ENCODE results near the gene WNK3.

WNK3 gene

GRCh38 chrX:54246866-54247265 lies 111.0 kb downstream of the WNK3 start:
- Histone ChIP-seq H3K9me3 (ENCODE audit: control insufficient read depth, insufficient read depth, low read depth, low read length) (no peaks in the 10 kb centered on the region; the same call in 1 of the 2 replicates), H3K4me1 (ENCODE audit: control insufficient read depth, insufficient read depth, low read length) (no peaks in the 10 kb centered on the region), H3K36me3 (ENCODE audit: control insufficient read depth, insufficient read depth, low read length) (peaks cover 18% of the 10 kb centered on the region), H3K9ac (ENCODE audit: low read length) (no peak overlapping the region), H3K27me3 (ENCODE audit: control insufficient read depth, insufficient read depth, low read length) (no peaks in the 10 kb centered on the region), H3K27ac (ENCODE audit: low read depth, low read length) (no peak overlapping the region), H3K4me3 (ENCODE audit: low read depth, low read length) (no peak overlapping the region)

GRCh38 chrX:54238588-54238987 lies 119.3 kb downstream of the WNK3 start:
- peaks cover 23% of the 10 kb centered on the region for H3K36me3 ChIP-seq (ENCODE audit: control insufficient read depth, insufficient read depth, low read length)
- H3K27me3 ChIP-seq (ENCODE audit: control insufficient read depth, insufficient read depth, low read length) = no peaks in the 10 kb centered on the region
- H3K9me3 ChIP-seq (ENCODE audit: control insufficient read depth, insufficient read depth, low read depth, low read length) = peaks cover 7% of the 10 kb centered on the region; the same call in 1 of the 2 replicates
- H3K4me1 ChIP-seq (ENCODE audit: control insufficient read depth, insufficient read depth, low read length) = no peaks in the 10 kb centered on the region
- H3K27ac ChIP-seq (ENCODE audit: low read depth, low read length) = no peak overlapping the region
- H3K9ac ChIP-seq (ENCODE audit: low read length) = no peak overlapping the region
- no peak overlapping the region for H3K4me3 ChIP-seq (ENCODE audit: low read depth, low read length)

DNA sequence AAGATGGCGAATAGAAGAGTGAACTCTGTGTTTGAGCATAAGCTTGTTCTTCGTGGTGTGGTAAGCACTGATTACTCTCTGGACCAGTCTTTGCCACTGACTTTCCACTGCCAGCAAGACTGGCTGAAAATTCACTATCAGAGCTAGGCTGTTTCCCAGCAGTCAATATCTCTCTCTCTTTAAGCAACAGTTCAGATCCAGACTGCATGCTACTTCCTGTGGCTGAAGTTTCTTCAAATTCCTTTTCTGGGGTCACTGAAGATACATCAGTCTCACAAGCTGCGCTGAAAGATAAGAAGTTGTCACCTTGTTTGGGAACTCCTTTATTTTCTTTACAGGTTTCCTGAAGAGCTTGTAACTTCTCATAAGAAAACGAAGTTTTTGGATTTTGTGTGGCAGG lies 120.8 kb downstream of the WNK3 start:
- Histone ChIP-seq H3K9me3 (ENCODE audit: control insufficient read depth, insufficient read depth, low read depth, low read length) (peaks cover 7% of the 10 kb centered on the region; the same call in 1 of the 2 replicates), H3K27me3 (ENCODE audit: control insufficient read depth, insufficient read depth, low read length) (no peaks in the 10 kb centered on the region), H3K27ac (ENCODE audit: low read depth, low read length) (no peak overlapping the region), H3K36me3 (ENCODE audit: control insufficient read depth, insufficient read depth, low read length) (peaks cover 21% of the 10 kb centered on the region), H3K4me1 (ENCODE audit: control insufficient read depth, insufficient read depth, low read length) (no peaks in the 10 kb centered on the region), H3K4me3 (ENCODE audit: low read depth, low read length) (no peak overlapping the region), H3K9ac (ENCODE audit: low read length) (no peak overlapping the region)

- Histone ChIP-seq H3K9ac (ENCODE audit: low read length) (no peak overlapping the region), H3K4me1 (ENCODE audit: control insufficient read depth, insufficient read depth, low read length) (no peaks in the 10 kb centered on the region), H3K36me3 (ENCODE audit: control insufficient read depth, insufficient read depth, low read length) (no peaks in the 10 kb centered on the region), H3K4me3 (ENCODE audit: low read depth, low read length) (no peak overlapping the region), H3K27me3 (ENCODE audit: control insufficient read depth, insufficient read depth, low read length) (no peaks in the 10 kb centered on the region), H3K9me3 (ENCODE audit: control insufficient read depth, insufficient read depth, low read depth, low read length) (no peaks in the 10 kb centered on the region; the same call in 1 of the 2 replicates), H3K27ac (ENCODE audit: low read depth, low read length) (no peak overlapping the region)
Measured at GRCh38 chrX:54230435-54231148, 127.3 kb downstream of the WNK3 start.

GRCh38 chrX:54223581-54223980 lies 134.3 kb downstream of the WNK3 start:
- Histone ChIP-seq H3K4me3 (ENCODE audit: low read depth, low read length) (no peak overlapping the region), H3K9me3 (ENCODE audit: control insufficient read depth, insufficient read depth, low read depth, low read length) (no peaks in the 10 kb centered on the region), H3K4me1 (ENCODE audit: control insufficient read depth, insufficient read depth, low read length) (no peaks in the 10 kb centered on the region), H3K27ac (ENCODE audit: low read depth, low read length) (no peak overlapping the region), H3K9ac (ENCODE audit: low read length) (no peak overlapping the region), H3K27me3 (ENCODE audit: control insufficient read depth, insufficient read depth, low read length) (no peaks in the 10 kb centered on the region), H3K36me3 (ENCODE audit: control insufficient read depth, insufficient read depth, low read length) (no peaks in the 10 kb centered on the region)

DNA sequence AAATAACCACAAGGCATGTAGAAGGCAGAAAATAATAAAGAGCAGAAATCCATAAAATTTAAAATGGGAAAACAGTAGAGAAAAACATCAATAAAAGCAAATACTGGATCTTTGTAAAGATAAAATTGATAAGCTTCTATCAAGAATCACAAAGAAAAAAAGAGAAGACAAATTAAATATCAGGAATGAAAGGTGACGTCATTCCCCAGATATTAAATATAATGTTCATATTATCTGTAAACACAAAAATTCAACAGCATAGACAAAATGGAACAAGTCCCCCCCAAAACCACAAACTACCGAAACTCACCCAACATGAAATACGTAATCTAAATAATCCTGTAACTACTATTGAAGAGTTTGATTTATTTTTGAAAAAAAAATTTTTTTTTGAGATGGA lies 144.2 kb downstream of the WNK3 start:
- no peaks in the 10 kb centered on the region for H3K27me3 ChIP-seq (ENCODE audit: control insufficient read depth, insufficient read depth, low read length)
- H3K4me3 ChIP-seq (ENCODE audit: low read depth, low read length) = no peak overlapping the region
- no peaks in the 10 kb centered on the region; the same call in 1 of the 2 replicates for H3K36me3 ChIP-seq (ENCODE audit: control insufficient read depth, insufficient read depth, low read length)
- no peak overlapping the region for H3K27ac ChIP-seq (ENCODE audit: low read depth, low read length)
- no peaks in the 10 kb centered on the region for H3K4me1 ChIP-seq (ENCODE audit: control insufficient read depth, insufficient read depth, low read length)
- no peak overlapping the region for H3K9ac ChIP-seq (ENCODE audit: low read length)
- peaks cover 15% of the 10 kb centered on the region for H3K9me3 ChIP-seq (ENCODE audit: control insufficient read depth, insufficient read depth, low read depth, low read length)

GRCh38 chrX:54208531-54208930 lies 149.3 kb downstream of the WNK3 start:
- no peaks in the 10 kb centered on the region for H3K27me3 ChIP-seq (ENCODE audit: control insufficient read depth, insufficient read depth, low read length)
- H3K4me3 ChIP-seq (ENCODE audit: low read depth, low read length) = no peak overlapping the region
- no peaks in the 10 kb centered on the region for H3K36me3 ChIP-seq (ENCODE audit: control insufficient read depth, insufficient read depth, low read length)
- no peak overlapping the region for H3K27ac ChIP-seq (ENCODE audit: low read depth, low read length)
- no peak overlapping the region for H3K9ac ChIP-seq (ENCODE audit: low read length)
- no peaks in the 10 kb centered on the region for H3K4me1 ChIP-seq (ENCODE audit: control insufficient read depth, insufficient read depth, low read length)
- peaks cover 4% of the 10 kb centered on the region; the same call in 1 of the 2 replicates for H3K9me3 ChIP-seq (ENCODE audit: control insufficient read depth, insufficient read depth, low read depth, low read length)

GRCh38 chrX:54198262-54198661 lies 159.6 kb downstream of the WNK3 start:
- Histone ChIP-seq H3K36me3 (ENCODE audit: control insufficient read depth, insufficient read depth, low read length) (no peaks in the 10 kb centered on the region), H3K9me3 (ENCODE audit: control insufficient read depth, insufficient read depth, low read depth, low read length) (peaks cover 5% of the 10 kb centered on the region; the same call in 1 of the 2 replicates), H3K27ac (ENCODE audit: low read depth, low read length) (no peak overlapping the region), H3K4me1 (ENCODE audit: control insufficient read depth, insufficient read depth, low read length) (peaks cover 4% of the 10 kb centered on the region; the same call in 1 of the 2 replicates), H3K4me3 (ENCODE audit: low read depth, low read length) (no peak overlapping the region), H3K27me3 (ENCODE audit: control insufficient read depth, insufficient read depth, low read length) (no peaks in the 10 kb centered on the region), H3K9ac (ENCODE audit: low read length) (no peak overlapping the region)

DNA sequence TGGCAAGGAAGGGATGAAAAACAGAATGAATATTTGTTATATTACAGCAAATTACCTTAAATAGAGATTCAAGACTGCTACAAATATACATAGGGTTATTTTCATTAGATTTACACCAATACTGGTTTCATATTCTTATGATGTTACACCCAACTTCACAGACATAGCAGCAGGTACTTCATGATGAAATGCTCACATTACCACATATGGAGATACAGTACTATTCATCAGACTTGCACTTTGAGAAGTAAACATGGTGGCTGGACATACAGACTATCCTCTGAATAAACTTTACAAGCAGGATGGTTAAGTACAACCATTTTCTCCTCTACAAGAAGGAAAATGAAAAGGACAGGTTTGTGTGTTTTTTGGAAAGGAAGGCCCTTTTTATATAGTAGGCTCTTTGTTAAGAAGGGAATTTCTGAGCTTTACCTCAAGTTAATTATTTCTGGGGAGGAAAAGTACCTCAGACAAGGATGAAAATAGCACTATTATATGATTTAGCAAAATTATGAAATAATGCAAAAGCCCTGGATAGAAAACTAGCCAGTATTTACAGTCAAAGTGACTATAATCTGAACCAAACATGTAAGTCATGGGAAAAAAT lies 162.8 kb downstream of the WNK3 start:
- Histone ChIP-seq H3K4me3 (ENCODE audit: low read depth, low read length) (no peak overlapping the region), H3K4me1 (ENCODE audit: control insufficient read depth, insufficient read depth, low read length) (peaks cover 4% of the 10 kb centered on the region; the same call in 1 of the 2 replicates), H3K9ac (ENCODE audit: low read length) (no peak overlapping the region), H3K27me3 (ENCODE audit: control insufficient read depth, insufficient read depth, low read length) (no peaks in the 10 kb centered on the region), H3K27ac (ENCODE audit: low read depth, low read length) (no peak overlapping the region), H3K9me3 (ENCODE audit: control insufficient read depth, insufficient read depth, low read depth, low read length) (peaks cover 3% of the 10 kb centered on the region; the same call in 1 of the 2 replicates), H3K36me3 (ENCODE audit: control insufficient read depth, insufficient read depth, low read length) (no peaks in the 10 kb centered on the region)

DNA sequence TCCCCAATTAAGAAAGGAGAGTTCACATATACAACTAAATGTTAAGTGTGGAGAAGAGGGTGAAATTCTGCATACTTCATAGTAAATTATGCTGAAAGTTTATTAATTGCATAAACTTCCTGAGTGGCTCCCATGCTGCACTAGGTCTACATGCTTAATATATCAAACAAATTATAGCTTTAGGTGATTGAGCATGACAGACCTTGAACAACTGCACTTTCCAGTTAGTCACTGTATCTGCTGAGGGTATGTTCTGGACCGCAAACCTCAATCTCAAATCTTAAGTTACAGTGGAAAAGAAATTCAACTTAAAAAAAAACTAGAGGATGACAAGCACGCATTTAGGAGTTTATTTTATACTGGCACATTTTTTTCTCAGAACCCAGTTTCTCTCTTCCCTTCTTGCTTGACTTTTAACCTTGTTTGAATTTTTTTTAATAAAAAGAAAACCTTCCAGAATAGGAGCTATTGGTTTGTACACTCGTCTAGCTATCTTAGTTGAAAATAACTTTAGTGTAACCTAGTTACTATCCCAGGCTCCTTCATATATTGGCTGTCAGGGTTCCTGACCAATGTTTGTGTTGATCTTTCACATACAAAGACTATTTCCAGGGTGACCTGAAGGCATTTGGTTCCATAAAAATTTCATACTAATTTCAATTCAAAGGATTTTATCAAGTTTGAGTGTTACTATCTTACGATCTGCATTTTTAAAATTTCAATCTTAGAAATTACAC lies 164.6 kb downstream of the WNK3 start:
- H3K9ac ChIP-seq (ENCODE audit: low read length) = no peak overlapping the region
- no peak overlapping the region for H3K4me3 ChIP-seq (ENCODE audit: low read depth, low read length)
- no peak overlapping the region for H3K27ac ChIP-seq (ENCODE audit: low read depth, low read length)
- H3K4me1 ChIP-seq (ENCODE audit: control insufficient read depth, insufficient read depth, low read length) = no peaks in the 10 kb centered on the region
- no peaks in the 10 kb centered on the region for H3K36me3 ChIP-seq (ENCODE audit: control insufficient read depth, insufficient read depth, low read length)
- no peaks in the 10 kb centered on the region; the same call in 1 of the 2 replicates for H3K9me3 ChIP-seq (ENCODE audit: control insufficient read depth, insufficient read depth, low read depth, low read length)
- no peaks in the 10 kb centered on the region for H3K27me3 ChIP-seq (ENCODE audit: control insufficient read depth, insufficient read depth, low read length)

GRCh38 chrX:54184474-54184873 lies 173.4 kb downstream of the WNK3 start:
- Histone ChIP-seq H3K27ac (ENCODE audit: low read depth, low read length) (no peak overlapping the region), H3K27me3 (ENCODE audit: control insufficient read depth, insufficient read depth, low read length) (no peaks in the 10 kb centered on the region), H3K9me3 (ENCODE audit: control insufficient read depth, insufficient read depth, low read depth, low read length) (no peaks in the 10 kb centered on the region; the same call in 1 of the 2 replicates), H3K4me3 (ENCODE audit: low read depth, low read length) (no peak overlapping the region), H3K36me3 (ENCODE audit: control insufficient read depth, insufficient read depth, low read length) (no peaks in the 10 kb centered on the region), H3K4me1 (ENCODE audit: control insufficient read depth, insufficient read depth, low read length) (peaks cover 25% of the 10 kb centered on the region), H3K9ac (ENCODE audit: low read length) (no peak overlapping the region)
